GM21360 (cell line): ENCODE measurements around the gene DCAKD.

Experiments used
- ATAC-seq: cut with Tn5 transposase; IDR thresholded peaks from one replicate; pipeline ENCODE4 v1.9.1; 2021; ENCODE audit warnings: mild to moderate bottlenecking, moderate library complexity; ENCODE audit not compliant: unreplicated experiment

Gene DCAKD

DNA sequence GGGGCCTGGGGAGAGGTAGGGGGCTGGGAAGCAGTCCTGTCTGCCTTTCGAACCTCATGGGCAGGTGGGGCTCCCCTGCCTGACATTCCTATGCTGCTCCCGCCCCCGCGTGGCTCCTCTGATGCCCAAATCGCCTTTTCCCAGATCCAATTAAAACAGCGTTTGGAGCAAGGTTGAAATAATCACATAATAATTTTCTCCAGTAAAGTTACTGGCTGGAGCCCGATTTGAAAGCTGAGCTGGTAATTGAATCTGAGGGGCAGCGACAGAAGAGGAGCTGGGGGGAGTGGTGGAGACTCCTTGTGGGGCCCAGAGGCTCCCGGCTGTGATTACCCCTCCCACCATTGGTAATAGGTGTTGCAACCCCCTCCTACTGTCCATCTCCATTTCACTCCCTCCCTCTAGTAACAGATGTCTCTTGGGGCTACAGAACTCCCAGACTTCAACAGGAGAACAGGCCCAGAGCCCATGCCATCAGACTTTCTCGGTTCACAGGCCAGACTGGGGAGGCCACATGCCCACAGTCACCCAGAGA, 44.4 kb downstream of the DCAKD start:
- no peak for ATAC-seq

DNA sequence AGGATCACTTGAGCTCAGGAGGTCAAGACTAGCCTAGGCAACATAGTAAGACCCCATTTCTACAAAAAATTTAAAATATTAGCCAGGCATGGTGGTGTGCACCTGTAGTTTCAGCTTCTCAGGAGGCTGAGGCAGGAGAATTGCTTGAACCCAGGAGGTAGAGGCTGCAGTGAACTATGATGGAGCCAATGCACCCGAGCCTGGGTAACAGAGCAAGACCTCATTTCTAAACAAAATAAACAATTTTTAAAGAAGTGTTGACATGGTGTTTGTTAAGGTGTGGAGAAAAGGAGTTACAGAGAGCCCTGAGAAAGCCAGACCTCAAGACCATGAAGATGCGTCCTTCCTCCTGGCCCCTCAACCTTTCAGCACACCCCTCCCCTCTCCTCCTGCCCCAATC, 45.7 kb downstream of the DCAKD start:
- ATAC-seq: no peak

DNA sequence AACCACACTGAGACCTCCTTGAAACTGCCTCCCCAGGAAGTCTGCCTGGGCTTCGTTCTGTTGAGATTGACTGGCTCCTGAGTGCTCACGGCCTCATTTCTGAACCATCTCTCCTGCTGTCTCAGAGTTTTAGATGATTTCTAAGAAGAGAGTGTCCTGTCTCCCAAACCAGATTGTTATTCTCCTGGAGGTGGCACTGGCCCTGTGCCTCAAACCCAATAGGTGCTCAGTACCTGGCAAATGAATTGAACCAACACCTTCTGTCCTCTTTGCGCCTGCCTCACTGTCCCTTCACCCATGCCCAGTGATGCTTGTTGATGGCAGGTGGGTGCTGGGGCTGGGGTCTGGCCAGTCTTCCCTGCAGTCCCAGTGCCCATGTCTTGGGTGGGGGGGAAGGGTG, 47.0 kb downstream of the DCAKD start:
- ATAC-seq: no peak

DNA sequence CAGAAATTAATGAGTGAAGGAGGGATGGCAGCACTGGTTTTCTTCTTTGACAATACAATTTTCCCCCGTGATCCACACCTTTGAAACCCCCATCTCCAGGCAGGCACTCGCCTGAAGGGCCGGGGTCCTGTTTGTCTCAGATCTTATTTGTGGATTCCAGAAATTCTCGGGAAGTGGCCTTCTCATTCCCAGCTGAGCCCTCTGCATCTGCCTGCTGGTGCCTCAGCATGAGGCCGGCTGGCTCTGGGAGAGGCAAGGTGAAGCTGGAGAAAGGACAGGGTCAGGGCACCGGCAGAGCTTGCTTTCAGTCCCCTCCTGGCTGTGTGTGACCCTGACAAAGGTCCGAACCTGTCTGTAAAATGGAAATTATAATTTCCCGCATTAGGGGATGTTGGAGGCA, 47.6 kb downstream of the DCAKD start:
- no peak for ATAC-seq

DNA sequence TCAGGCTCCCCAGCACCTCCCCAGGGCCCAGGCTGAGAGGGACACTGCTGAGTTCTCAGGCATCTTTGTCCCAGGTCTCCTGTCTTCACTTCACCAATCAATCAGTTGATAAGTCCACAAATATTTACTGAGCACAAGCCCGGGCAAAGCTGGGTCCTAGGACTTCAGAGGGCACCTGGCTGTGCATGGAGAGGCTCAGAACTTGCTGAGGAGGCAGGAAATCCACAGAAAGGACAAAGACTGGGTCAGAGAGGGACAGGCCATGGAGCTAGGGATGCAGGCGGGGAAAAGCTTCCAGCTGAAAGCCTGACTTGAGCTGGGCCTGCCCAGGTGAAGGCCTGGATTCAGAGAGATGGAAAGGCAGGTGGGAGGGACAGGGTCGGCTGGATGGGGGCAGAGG, 50.1 kb downstream of the DCAKD start:
- no peak for ATAC-seq

DNA sequence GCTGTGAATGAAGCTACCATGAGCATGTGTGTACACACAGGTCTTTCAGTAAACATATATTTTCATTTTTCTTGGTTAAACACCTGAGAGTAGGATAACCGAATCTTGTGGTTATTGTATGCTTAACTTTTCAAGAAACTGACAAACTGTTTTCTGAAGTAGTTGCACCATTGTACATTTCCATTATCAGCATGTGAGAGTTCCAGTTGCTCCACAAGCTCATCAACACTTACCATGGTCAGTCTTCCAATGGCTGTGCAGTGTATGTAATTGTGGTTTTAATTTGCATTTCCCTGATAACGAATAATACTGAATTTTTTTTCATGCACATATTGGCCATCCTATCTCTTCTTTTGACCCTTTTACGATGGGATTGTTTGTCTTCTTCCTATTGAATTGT, 52.0 kb downstream of the DCAKD start:
- no peak for ATAC-seq

DNA sequence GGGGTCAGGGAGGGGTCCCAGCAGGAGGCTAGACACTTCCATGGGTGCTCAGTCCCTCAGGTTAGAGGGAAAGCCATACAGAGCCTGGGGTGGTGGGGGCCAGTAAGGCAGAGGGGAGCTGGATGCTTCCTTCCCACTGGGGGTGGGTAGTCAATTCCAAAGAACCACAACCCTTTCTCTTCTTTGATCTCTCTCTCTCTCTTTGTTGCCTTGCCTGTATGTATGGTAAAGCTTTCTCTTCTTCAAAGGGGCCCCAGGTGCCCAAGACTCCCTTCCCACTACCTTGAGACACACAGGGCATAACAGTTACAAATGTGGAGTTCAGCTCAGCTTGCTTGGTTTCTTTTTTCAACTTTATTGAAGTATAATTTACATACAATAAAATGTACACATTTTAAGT, 52.8 kb downstream of the DCAKD start:
- no peak for ATAC-seq

DNA sequence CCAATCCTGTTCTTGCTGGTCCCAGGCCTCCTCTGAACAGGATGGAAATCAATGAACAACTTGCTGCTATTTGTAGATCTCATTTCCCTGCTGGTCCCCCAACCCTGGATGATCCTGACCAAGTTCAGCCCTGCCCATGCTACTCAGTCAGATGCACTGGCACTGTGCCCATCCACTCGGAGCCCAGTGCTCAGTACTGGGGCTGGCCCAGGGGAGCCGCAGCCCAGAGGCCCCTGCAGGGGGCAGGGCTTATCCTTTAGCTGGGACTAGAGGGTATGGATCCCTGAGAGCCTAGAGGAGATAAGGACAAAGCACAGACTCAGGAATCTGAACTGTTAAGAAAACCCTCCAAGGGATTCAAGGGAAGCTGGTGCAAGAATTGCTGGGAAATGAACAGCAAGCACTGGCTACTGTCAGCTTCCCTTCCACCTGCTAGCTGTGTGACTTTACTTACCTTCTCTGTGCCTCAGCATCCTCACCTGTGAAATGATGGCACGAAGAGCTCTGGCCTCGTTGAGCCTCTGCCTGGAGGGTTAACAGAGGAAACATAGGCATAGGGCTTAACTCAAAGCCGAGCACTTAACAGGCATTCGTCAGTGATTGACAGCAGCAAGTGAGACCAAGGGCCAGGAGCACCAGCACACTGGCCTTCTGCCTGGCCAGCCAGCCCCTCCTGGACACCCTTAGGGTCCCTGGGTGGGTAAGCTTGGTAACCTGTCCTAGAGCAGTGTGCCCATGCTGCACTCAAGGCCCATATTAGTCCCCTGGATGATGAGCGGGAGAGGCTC, 53.5 kb downstream of the DCAKD start:
- ATAC-seq: no peak

DNA sequence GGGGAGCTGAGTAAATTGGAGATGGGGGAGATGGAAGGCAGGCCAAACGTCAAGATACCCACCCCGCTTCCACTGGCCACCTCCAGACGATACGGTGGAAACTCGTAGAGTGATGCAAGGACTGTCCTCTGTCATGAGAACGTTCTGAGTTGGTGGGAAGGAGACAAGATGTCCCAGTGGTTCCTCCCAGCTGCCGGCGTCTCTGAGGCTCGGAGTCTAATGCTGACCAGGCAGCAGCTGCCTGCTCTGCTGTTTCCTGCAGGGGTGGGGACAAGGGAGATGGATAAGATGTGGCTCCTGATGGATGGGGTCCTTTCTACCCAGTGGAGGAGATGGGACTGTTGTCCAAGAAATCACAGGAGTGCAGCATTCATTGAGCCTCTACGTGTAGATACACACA, 55.1 kb downstream of the DCAKD start:
- no peak for ATAC-seq

DNA sequence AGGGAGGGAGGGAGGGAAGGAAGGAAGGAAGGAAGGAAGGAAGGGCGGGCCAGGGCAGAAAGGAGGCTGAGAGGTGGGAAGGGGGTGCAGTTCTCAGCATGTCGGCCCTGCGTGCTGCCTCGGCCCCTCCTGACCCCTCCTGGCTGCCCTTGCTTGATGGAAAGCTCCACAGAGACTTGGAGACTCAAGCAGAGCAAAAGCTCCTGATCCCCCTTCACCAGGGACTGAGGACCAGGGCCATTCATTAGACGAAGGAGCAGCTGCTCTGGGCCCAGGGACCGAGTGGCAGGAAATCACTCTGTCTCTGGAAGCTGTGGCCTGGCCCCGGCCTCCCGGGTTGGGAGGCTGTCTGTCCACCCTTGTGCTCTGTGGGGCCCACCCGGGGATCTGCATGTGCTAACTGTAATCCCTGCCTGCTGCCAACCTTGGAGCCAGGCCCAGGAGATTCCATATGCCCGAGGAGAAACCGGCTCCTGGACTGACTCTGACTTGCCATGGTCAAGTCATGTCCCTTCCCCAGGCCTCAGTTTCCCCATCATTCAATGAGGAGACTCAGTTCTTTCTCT, 55.9 kb downstream of the DCAKD start:
- ATAC-seq: no peak

DNA sequence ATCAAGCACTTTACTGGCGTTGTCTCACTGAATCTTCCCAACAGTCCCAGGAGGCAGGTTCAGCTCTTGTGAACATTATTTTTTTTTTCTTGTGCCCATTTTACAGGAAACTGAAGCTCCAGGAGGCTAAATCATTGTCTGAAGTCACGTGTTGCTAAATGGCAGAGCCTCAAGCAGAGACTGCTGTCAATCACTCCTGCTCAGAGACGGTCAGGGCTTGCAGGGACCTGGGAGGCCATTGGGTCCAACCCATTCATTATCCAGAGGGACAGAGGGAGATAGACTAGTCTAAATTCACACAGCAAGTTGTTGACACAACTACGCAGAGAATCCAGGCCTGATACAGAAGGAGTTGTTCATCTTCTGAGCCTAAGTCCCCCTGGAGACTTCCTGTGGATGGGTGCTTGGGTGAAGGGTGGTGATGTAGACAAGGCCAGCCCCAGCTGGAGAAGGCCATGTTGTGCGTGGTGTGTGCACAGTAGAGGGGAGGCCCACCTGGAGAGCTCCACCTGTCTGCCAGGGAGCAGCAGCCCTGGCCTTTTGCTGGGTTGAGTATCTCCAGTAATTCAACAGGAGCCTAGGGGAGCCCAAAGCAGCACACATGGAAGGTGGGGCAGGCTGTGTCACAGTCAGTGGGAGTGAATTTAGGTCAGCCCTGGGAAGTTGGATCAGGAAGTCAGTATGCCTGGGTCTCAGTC, 59.0 kb downstream of the DCAKD start:
- ATAC-seq: no peak

DNA sequence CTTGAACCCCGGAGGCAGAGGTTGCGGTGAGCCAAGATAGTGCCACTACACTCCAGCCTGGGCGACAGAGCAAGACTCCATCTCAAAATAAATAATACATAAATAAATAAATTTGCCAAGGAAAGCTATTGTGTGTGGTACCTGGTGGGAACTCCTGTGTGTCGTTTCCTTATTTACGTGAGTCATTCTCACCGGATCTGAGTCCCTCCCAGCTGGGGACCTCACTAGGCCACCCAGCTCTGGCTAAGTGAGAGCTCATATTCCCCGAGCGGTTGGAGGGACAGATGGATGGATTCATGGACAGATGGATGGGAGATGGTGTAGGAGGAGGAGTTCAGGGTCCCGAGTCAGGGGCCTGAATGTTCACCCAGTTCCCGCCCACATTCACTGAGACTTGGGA, 60.4 kb downstream of the DCAKD start:
- no peak for ATAC-seq

DNA sequence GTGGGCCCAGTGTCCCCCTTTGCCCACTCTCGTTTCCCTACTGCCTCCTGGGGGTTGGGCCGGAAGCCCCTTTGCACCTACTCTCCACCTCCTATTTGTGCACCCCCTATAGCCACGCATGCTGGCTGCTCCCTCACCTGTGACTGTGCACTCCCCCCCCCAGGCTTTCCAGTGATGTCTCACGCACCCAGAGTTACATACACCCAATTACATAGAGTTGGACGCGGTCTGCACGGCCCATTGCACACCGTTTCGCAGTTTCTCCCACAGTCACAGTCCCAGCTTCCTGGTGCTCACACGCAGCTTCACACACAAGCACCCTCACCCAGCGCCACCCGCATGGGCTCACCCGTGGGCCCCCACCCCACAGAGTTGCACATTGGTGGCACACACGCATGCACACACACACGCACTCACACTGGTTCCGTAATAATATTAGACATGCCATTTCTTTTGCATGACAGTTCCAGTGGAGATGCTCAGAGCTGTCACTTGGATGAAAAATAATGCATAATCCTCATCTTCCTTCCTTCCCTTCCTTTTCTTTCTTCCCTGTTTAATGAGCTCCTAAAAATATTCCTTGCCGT, 61.8 kb downstream of the DCAKD start:
- ATAC-seq: no peak

DNA sequence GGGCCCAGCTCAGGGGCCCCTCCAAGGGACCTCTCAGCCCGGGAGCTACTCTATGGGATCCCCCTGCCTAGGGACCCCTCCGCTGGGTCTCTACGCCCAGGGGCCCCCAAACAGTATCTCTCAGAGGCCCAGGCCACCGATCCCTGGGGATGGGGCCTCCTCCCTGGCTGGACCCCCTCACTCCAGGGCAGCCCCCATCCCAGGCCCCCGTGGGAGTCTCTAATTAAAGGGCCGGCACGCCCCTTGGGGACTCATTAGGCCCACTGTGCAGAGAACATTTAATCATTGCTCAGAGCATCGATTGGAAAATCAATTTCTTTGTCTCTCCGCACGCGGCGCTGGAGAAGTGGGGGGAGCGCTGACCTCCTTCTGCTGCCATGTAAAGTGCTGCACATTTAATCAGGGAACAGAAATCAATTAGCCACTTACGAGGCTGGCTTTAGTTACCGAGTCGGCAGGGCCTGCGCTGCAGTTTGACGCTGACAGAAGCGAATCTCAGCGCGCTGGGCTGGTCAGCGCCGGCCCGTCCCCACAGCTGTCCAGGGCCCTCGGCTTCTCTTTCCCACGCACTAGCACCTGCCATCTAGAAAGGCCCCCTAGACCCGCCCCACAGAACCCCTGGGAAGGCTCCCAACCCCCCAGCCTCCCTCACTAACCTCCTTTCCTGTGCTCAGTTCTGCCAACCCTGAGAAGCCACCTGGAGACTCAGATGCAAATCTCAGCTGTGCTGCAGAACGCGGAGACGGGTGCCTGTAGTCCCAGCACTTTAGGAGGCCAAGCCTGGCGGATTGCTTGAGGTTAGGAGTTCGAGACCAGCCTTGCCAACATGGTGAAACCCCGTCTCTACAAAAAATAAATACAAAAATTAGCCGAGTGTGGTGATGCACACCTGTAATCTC, 63.1 kb downstream of the DCAKD start:
- ATAC-seq: no peak

DNA sequence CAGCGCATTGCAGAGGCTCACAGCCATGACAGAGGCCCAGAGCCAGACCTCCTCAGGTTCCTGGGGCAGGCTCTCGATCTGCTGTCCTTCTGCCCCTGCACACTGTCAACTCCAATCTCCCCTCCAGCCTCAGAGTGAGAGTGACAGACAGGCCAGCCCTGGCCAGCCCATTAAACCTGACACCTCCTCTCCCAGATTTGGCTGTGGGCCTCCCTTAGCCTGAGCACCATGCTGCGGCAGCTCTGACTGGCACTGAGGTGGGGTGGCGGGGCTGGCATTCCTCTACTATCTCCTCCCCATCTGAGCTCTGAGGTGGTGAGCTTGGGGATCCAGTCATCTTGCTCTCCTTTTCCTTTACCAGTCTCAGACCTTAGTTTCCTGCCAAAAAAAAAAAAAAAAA, 67.9 kb downstream of the DCAKD start:
- ATAC-seq: no peak

DNA sequence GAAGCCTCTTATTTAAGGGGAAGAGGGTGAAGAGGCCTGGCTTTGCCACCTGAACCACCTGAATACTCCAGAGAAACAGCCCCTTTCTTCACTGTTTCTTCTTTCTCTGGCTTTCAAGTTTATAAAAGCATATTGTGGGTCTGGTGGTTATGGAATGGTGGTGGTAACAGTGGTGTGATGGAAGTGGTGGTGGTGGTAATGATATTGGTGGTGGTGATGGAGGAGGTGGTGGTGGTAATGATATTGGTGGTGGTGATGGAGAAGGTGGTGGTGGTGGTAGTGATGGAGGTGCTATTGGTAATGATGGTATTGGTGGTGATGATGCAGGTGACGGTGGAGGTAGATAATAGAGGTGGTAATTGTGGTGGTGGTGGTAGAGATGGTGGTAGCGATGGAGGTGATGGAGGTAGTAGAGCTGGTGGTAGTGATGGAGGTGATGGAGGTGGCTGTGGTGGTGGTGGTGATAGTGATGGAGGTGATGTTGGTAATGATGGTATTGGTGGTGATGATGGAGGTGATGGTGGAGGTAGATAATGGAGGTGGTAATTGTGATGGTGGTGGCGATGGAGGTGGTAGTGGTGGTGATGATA, 69.2 kb downstream of the DCAKD start:
- no peak for ATAC-seq

DNA sequence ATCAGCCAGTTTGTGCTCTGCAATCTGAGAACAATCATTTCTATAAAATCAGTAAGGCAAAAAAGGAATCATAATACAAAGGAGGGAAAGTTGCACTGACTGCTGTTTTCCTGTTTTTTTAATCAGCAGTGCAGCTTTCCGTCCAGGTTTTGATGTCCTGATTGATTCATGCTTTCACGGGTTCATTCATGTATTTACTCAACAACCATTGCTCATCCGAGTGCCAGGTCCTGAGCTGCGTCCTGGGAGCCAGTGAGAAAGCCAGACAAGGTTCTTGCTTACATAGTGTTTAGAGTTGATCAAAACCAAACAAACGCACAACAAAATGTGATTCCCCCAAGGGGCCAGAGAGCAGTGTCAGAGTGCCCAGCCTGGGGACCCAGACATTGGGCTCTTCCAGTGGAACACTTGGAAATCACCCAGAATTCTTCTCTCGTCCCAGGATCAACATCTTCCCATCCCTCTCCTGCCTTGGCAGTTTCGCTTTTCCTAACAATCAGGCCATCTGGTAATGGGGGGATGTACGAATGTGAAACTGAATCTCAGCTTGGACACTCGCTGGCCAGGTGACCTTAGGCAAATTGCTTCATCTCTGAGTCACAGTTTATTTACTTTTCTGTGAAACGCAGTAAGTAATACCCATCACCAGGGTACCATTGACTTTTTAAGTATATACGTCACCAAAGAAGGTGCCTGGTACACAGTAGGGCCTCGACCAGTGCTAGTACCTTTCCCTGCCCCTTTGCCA, 70.0 kb downstream of the DCAKD start:
- no peak for ATAC-seq

DNA sequence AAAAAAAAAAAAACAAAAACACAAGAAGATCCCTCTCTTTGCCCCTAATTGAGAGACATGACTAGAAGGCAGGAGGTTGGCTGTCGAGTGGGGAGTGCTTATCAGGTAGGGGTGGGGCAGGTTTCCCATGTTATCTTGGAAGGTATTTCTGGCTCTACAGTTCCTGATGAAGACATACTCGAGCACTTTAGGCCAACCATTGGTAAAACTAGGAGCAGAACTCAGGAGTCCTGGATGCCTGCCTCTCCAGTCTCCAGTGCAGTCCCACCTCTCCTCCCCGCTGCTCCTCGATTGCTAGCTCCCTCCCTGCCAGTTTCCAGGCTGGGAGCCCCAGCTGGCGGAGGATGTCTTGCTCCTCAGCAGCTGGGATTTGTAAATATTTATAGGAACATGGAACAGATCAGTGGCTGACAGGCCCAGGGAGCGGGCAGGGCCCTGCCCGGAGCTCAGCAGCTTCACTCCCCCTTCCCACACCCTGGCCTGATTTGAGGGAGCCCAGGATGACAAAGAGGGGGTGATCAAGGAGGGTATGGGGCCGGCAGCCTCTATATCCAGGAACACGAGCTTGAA, 71.9 kb downstream of the DCAKD start:
- ATAC-seq: no peak

DNA sequence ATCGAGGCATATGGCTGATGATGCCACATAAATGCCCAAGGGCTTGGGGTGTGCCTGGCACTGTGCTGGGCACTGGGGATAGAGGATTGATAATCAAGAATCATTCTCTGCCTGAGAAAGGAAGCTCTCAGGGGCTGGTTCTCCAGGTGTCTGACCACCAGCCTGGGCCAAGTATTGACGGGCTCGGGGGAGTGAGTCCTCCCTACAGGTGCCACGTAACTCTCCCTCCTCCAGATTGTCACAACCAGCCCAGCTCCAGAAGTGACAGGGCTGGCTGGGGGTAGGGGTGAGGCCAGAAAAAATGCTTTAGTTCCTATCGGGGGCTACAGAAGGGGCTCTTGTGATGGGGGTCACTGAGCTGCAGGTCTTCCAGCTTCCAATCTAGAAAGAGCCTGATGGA, 72.6 kb downstream of the DCAKD start:
- ATAC-seq: no peak
